Neutrophil (primary cell): ENCODE results near the gene TMEM86B.

Source experiments
- H3K27ac ChIP-seq: fragments of 200-600 bp; sonication (generic); 2 replicates; pipeline ENCODE4 v1.5.1; 2016; ENCODE audit warnings: mild to moderate bottlenecking, moderate library complexity
- H3K27me3 ChIP-seq: fragments of 200-600 bp; sonication (generic); 2 replicates; pipeline ENCODE4 v1.6.0; 2016; ENCODE audit warnings: mild to moderate bottlenecking
- H3K36me3 ChIP-seq: fragments of 200-600 bp; sonication (generic); 2 replicates; pipeline ENCODE4 v1.5.1; 2017
- H3K4me1 ChIP-seq, 2 experiments: fragments of 200-600 bp in 1 of 2; sonication (generic) in 1 of 2; 1 replicate in 1 of 2; 2 replicates in 1 of 2; pipeline versions ENCODE4 v1.5.1 to v1.6.1; 2013 to 2016; ENCODE audit warnings: low read depth in 1 of 2, low read length in 1 of 2, mild to moderate bottlenecking in 1 of 2, moderate library complexity in 1 of 2; ENCODE audit not compliant: control insufficient read depth in 1 of 2, insufficient read depth in 1 of 2
- H3K4me3 ChIP-seq, 2 experiments: fragments of 200-600 bp in 1 of 2; sonication (generic) in 1 of 2; 1 replicate in 1 of 2; 2 replicates in 1 of 2; pipeline ENCODE4 v1.5.1; 2013 to 2016; ENCODE audit warnings: low read depth in 1 of 2, low read length in 1 of 2, mild to moderate bottlenecking in 1 of 2, moderate library complexity in 1 of 2
- H3K9me3 ChIP-seq: fragments of 200-600 bp; sonication (generic); 2 replicates; pipeline ENCODE4 v1.5.1; 2016
- CTCF ChIP-seq: fragments of 200-600 bp; sonication (generic); IDR thresholded peaks from 2 replicates; pipeline ENCODE4 v1.5.1; 2016; ENCODE audit warnings: antibody characterized with exemption

Gene TMEM86B

GRCh38 chr19:55198651-55199050, 29.9 kb downstream of the TMEM86B start:
- H3K4me3 ChIP-seq, result no peak overlapping the region
- no peaks in the 10 kb centered on the region for H3K36me3 ChIP-seq
- TF ChIP-seq CTCF, result no peak
- H3K27ac ChIP-seq, result no peak overlapping the region
- no peaks in the 10 kb centered on the region for H3K9me3 ChIP-seq
- H3K27me3 ChIP-seq, result peaks cover 33% of the 10 kb centered on the region
- H3K4me1 ChIP-seq, result no peaks in the 10 kb centered on the region

- Histone ChIP-seq H3K4me3 (no peak overlapping the region), H3K27ac (no peak overlapping the region), H3K36me3 (no peaks in the 10 kb centered on the region), H3K9me3 (no peaks in the 10 kb centered on the region), H3K27me3 (peaks cover 40% of the 10 kb centered on the region), H3K4me1 (no peaks in the 10 kb centered on the region)
- TF ChIP-seq CTCF, result no peak
Measured at GRCh38 chr19:55197528-55197927, 31.0 kb downstream of the TMEM86B start.

- no peak overlapping the region for H3K27ac ChIP-seq
- H3K36me3 ChIP-seq, result no peaks in the 10 kb centered on the region
- no peaks in the 10 kb centered on the region for H3K9me3 ChIP-seq
- H3K4me1 ChIP-seq, result no peaks in the 10 kb centered on the region
- H3K27me3 ChIP-seq, result peaks cover 37% of the 10 kb centered on the region
- no peak for TF ChIP-seq CTCF
- no peak overlapping the region for H3K4me3 ChIP-seq
Measured at GRCh38 chr19:55196803-55197202, 31.8 kb downstream of the TMEM86B start.

- Histone ChIP-seq H3K36me3 (no peaks in the 10 kb centered on the region), H3K9me3 (no peaks in the 10 kb centered on the region), H3K27ac (no peak overlapping the region), H3K4me3 (no peak overlapping the region), H3K27me3 (peaks cover 37% of the 10 kb centered on the region), H3K4me1 (no peaks in the 10 kb centered on the region)
- no peak for TF ChIP-seq CTCF
Measured at GRCh38 chr19:55193481-55193880, 35.1 kb downstream of the TMEM86B start.

GRCh38 chr19:55189403-55189835, 39.1 kb downstream of the TMEM86B start:
- Histone ChIP-seq H3K27me3 (peaks cover 33% of the 10 kb centered on the region), H3K4me1 (no peaks in the 10 kb centered on the region), H3K36me3 (no peaks in the 10 kb centered on the region), H3K27ac (no peak overlapping the region), H3K4me3 (no peak overlapping the region), H3K9me3 (no peaks in the 10 kb centered on the region)
- no peak for TF ChIP-seq CTCF

- Histone ChIP-seq H3K9me3 (no peaks in the 10 kb centered on the region), H3K27ac (no peak overlapping the region), H3K27me3 (peaks cover 28% of the 10 kb centered on the region), H3K36me3 (no peaks in the 10 kb centered on the region), H3K4me3 (no peak overlapping the region), H3K4me1 (no peaks in the 10 kb centered on the region)
- no peak for TF ChIP-seq CTCF
Measured at GRCh38 chr19:55188625-55189024, 39.9 kb downstream of the TMEM86B start.
